Measurements from ENCODE around the gene CCDC27.

CCDC27 gene

DNA sequence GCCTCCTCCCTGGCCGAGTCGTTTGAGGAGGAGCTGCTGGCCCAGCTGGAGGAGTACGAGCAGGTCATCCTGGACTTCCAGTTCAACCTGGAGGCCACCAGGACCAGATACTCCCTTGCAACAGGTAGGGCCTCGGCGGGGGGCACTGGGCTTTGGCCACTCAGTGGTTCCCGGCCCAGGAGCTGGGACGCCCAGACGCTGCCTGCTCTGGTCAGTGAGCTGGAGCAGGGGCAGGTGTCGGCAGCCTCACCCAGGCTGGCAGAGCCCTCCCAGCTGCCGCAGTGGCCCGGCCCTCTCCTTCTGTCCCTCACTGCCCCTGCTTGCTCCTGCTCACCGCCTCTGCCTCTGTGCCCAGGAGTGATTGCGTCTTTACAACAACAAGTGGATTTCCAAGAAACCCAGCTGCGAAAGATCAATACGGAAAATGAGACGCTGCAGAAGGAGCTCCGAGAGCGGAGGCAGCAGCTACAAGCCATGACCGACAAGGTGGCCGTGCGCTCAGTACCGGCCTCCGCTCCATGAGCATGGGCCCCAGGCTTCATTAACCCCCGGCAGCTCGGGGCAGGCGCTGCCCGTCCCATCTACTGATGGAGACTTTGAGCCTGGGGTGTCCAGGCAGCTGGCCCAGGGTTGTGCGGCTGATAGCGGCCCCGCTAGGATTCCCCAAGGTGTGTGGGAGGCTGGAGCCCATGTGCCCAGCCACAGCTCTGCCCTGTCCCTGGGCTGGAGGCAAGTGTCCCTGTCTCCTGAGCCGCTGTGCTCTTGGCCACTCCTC is 11.3 kb downstream of the CCDC27 start:
- no peak overlapping the region for H3K27ac Mint-ChIP-seq

DNA sequence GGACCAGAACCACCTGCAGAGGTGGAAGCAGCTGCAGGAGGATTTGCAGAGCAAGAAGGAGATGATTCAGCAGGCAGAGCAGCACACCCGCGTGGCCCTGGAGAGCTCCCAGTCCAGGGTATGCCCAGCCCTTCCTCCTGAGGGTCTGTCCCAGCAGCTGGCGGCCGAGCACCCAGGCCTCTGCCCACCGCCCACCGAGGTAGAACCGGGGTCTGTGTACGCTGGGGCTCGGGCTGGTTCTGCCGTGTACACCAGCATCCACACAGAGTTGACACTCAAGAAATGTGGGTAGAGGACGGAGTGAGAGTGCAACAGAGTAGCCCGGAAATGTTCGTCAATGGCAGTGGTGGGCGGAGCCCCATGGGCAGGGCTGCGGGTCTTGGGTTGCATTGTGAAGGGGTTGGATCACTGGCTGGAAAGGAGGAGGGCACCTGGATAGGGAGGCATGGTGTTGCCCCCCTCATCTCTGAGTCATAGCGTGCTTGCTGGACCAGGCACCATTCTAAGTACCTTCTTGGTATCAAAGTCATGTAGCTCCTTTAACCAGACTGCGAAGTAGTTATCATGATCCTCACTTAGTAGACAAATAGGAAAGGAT is 15.2 kb downstream of the CCDC27 start:
- no peak overlapping the region for H3K4me3 Mint-ChIP-seq
- no peak overlapping the region for H3K27ac Mint-ChIP-seq
- H3K36me3 Mint-ChIP-seq (ENCODE audit: low read depth) = no peaks in the 10 kb centered on the region
- H3K4me1 Mint-ChIP-seq (ENCODE audit: low read depth) = no peaks in the 10 kb centered on the region
- no peak for DNase-seq (ENCODE audit: low spot score)
- H3K27me3 Mint-ChIP-seq (ENCODE audit: low read depth) = no peaks in the 10 kb centered on the region
- no peaks in the 10 kb centered on the region for H3K9me3 Mint-ChIP-seq

More for the DNA sequence above, 11.3 kb downstream of the CCDC27 start:
- no peaks in the 10 kb centered on the region for H3K36me3 Mint-ChIP-seq (ENCODE audit: low read depth)
- no peak overlapping the region for H3K4me3 Mint-ChIP-seq
- no peaks in the 10 kb centered on the region for H3K4me1 Mint-ChIP-seq (ENCODE audit: low read depth)
- H3K9me3 Mint-ChIP-seq = peaks cover 6% of the 10 kb centered on the region
- no peaks in the 10 kb centered on the region for H3K27me3 Mint-ChIP-seq (ENCODE audit: low read depth)
- DNase-seq (ENCODE audit: low spot score) = no peak

DNA sequence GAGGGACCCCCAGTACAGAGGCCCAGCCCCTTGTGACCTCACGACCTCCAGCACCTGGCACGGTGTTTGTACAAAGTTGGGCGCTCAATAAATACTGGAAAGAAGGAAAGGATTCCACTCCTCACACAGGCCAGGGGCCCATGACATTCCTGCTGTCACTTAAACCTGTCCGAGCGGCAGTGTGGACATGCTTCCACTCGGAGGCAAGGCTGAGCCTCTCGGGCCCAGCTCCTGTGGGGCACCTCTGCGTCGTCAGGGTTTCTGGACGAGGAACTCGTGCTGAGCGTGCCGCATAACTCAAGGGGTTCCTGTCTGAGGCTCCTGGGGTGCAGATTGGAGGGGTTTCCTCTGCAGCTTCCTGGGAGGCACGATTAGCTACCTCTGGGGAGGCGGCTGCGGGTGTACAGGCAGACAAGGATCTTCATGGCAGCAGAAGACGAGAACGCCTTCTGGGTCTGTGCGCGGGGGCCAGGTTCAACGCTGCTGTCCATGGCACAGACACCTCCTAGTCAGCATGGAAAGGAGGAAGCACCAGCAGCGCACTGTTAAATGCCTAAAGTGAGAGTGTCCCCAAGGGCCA is 16.7 kb downstream of the CCDC27 start:
- Mint-ChIP-seq H3K27ac (no peak overlapping the region), H3K4me3 (no peak overlapping the region), H3K27me3 (ENCODE audit: low read depth) (no peaks in the 10 kb centered on the region), H3K9me3 (no peaks in the 10 kb centered on the region), H3K4me1 (ENCODE audit: low read depth) (no peaks in the 10 kb centered on the region), H3K36me3 (ENCODE audit: low read depth) (no peaks in the 10 kb centered on the region)
- no peak for DNase-seq (ENCODE audit: low spot score)

DNA sequence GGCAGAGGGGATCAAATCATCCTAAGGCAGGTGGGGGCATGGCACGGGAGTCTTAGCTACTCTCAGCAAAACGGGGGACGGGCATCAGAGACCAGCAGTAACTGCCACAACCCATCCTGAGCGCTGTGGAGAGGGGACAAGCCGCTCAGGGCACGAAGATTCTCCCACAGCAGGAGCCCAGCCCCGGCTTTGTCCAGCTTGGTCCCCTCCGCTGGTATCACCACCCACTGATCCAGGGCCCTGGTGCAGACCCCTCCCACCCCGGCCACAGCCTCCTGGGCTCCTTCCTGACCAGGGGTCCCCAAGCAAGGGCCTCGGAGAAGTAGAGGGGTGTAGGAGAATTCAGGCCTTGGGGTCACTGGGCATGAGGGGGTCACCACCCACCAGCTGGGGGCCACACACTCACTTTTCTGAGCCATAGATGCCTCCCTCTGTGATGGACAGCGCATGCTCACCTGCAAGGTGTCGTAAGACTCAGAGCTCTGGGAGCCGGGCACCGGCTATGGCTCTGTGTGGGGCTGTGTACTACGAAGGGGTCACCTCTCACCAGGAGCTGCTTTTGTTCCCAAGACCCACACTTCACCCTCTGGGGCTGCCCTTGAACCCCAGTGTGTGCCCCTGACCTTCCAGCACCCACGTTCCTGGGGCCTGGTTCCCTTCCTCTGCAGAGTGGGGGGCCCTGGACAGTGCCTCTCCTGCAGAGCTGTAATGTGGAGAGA is 18.0 kb downstream of the CCDC27 start:
- Mint-ChIP-seq H3K4me3 (peak overlapping the region; percentile 3), H3K4me1 (ENCODE audit: low read depth) (no peaks in the 10 kb centered on the region), H3K36me3 (ENCODE audit: low read depth) (no peaks in the 10 kb centered on the region), H3K9me3 (no peaks in the 10 kb centered on the region), H3K27ac (no peak overlapping the region), H3K27me3 (ENCODE audit: low read depth) (no peaks in the 10 kb centered on the region)
- no peak for DNase-seq (ENCODE audit: low spot score)

DNA sequence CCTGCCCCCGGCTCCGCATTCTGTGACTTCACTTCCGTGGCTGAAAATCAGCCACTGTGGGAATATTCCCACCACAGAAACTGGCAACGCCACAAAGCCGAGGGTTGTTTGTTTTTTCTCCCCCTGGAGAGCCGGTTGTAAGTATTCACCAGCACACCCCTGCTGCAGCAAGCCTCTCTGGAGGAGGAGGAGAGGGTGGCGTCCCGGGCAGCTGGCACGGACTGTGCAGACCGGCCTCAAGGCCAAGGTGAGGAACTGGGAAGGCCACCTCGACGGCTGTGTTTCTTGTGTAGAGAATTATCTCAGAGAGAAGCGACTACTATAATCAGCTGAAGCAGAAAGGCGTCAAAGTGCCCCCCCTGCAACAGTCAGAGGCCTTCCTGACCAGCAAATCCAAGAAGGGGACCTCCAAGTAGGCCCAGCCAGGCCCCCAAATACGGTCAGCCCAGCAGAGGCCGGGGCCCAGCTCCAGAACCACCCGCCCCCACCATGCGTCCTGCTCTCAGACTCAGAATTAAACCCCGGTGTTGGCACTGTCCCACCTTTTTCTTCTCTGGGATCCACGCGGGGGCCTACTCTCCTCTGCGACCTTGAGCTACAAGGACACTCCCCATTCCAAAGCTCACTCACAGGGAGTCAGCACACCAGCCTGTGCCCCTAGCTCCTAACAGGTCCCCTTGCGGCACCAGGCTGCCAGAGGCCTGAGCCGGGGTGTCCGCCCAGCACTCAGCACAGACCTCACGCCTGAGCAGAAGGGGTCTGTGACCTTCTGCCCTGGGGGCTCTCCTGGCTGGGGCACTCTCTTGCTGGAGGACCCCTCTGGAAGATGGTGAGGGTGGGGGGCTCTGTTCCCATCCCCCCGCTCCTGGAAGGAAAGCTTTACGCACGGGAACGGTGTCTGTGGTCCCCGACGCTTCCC is 19.1 kb downstream of the CCDC27 start:
- no peak overlapping the region for H3K27ac Mint-ChIP-seq
- no peaks in the 10 kb centered on the region for H3K9me3 Mint-ChIP-seq
- H3K4me3 Mint-ChIP-seq = peak overlapping the region; percentile 57
- no peaks in the 10 kb centered on the region for H3K27me3 Mint-ChIP-seq (ENCODE audit: low read depth)
- DNase-seq (ENCODE audit: low spot score) = no peak
- H3K4me1 Mint-ChIP-seq (ENCODE audit: low read depth) = no peaks in the 10 kb centered on the region
- H3K36me3 Mint-ChIP-seq (ENCODE audit: low read depth) = no peaks in the 10 kb centered on the region

DNA sequence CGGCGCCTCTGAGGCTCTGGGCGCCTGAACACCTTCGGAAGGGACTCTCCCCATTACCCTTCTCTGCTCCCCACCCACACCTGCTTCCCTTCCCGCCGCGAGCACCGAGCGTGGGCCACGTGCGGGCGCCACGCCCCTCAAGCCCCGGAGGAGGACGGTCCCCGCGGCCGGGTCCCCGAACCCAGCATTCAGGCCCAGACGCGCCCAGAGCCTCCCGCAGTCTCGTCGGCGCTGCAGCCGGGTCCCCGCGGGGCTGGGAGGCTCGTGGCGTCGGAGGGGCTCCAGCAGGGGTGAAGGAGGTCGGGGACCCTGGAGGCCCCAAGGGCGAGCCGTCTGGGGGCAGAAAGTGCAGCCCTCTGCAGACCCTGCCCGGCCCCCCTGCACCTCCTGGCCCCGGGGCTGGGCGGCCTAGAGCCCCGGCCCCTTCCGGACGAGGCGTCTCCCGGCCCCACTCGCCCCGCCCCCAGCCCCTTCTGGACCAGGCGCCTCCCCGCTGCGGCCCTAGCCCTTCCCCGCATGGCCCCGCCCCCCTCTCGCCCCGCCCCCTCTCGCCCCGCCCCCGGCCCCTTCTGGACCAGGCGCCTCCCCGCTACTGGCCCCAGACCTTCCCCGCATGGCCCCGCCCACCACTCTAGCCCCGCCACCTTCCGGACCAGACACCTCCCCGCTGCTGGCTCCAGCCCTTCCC is 19.9 kb downstream of the CCDC27 start:
- Mint-ChIP-seq H3K9me3 (no peaks in the 10 kb centered on the region), H3K4me1 (ENCODE audit: low read depth) (no peaks in the 10 kb centered on the region), H3K36me3 (ENCODE audit: low read depth) (no peaks in the 10 kb centered on the region), H3K4me3 (peak overlapping the region; percentile 57), H3K27me3 (ENCODE audit: low read depth) (no peaks in the 10 kb centered on the region), H3K27ac (no peak overlapping the region)
- DNase-seq (ENCODE audit: low spot score) = peak; percentile 82

DNA sequence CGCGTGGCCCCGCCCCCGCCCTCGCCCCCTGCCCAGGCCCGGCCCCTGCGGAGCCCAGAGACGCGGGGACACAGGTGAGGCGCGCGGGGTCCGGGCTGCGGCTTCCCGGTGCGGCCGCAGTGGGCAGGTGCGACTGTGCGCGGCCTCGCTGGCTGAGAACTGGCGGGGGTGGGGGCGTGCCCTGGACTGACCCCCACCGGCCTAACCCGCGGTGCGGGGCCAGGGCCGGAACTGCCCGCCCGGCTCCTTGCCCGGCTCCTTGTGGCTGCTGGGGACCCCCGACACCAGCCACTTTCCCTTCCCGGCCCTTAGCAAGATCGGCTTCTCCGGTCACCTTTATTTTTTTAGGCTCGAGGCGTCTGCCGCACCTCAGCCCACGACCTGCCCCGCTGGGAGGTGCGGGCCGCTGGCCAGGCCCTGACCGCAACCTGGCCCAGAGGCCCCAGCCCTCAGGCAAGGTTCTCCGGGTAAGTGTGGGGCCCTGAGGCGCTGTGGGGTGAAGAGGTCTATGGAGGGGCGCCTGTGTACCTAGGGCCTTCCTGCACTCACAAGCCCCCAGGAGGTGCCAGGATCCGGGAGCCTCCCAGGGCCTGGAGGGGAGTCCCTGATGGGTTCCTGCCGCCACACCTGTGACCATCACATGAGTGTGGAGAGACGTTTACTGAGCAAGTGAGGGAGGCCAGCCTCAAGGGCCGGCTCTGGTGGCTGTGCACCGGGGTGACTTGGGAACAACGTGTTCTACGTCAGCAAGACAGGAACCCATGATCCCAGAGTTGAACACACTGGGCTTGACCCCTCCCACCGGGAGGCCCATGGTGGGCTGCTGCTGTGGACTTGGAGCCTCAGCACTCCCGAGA is 20.7 kb downstream of the CCDC27 start, which contains the start of gene SMIM1:
Gene SMIM1, plus strand, starts transcription at position 35 of the 857 bp plus-strand sequence. CDS start 2,625 bp downstream, outside the sequence.
- Mint-ChIP-seq H3K36me3 (ENCODE audit: low read depth) (no peaks in the 10 kb centered on the region), H3K27me3 (ENCODE audit: low read depth) (no peaks in the 10 kb centered on the region), H3K4me3 (peak within 1 kb of the TSS; percentile 57), H3K4me1 (ENCODE audit: low read depth) (no peaks in the 10 kb centered on the region), H3K9me3 (no peaks in the 10 kb centered on the region), H3K27ac (no peak within 1 kb of the TSS)
- DNase-seq (ENCODE audit: low spot score) = no peak

DNA sequence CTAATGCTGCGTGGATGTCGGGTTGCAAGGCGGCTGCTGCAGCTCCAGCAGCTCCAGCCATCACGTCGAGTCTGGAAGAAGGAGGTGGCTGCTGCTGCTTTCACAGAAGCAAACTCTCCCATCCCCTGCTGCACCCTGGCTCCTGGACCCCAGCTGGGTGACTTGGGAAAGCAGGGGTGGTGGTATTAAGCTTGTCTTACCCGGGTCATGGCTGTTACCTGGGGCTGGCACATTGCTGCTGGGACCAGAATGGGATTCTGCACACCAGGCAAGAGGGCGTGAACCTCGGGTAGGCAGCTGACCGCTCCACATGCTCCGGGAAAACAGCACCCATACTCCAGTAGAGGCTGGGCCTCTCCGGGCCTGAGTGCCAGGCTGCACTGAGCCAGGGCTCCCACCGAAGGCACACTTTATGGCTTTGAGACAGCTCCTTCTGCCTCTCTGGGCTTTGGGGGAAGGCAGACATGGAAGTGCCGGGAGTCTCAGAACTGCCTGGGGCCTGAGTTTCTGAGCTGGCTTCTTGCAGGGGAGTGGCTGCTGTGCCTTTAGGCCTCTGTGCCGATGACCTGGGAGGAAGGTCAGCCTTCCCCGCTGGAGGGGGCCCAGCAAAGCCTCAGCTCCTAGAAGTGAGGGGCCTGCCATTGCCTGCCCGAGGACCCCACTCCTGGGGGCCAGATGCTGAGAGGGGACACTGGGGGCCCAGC is 21.5 kb downstream of the CCDC27 start:
- DNase-seq (ENCODE audit: low spot score) = no peak
- no peak overlapping the region for H3K4me3 Mint-ChIP-seq
- no peaks in the 10 kb centered on the region for H3K27me3 Mint-ChIP-seq (ENCODE audit: low read depth)
- no peaks in the 10 kb centered on the region for H3K36me3 Mint-ChIP-seq (ENCODE audit: low read depth)
- no peak overlapping the region for H3K27ac Mint-ChIP-seq
- no peaks in the 10 kb centered on the region for H3K9me3 Mint-ChIP-seq
- H3K4me1 Mint-ChIP-seq (ENCODE audit: low read depth) = no peaks in the 10 kb centered on the region

DNA sequence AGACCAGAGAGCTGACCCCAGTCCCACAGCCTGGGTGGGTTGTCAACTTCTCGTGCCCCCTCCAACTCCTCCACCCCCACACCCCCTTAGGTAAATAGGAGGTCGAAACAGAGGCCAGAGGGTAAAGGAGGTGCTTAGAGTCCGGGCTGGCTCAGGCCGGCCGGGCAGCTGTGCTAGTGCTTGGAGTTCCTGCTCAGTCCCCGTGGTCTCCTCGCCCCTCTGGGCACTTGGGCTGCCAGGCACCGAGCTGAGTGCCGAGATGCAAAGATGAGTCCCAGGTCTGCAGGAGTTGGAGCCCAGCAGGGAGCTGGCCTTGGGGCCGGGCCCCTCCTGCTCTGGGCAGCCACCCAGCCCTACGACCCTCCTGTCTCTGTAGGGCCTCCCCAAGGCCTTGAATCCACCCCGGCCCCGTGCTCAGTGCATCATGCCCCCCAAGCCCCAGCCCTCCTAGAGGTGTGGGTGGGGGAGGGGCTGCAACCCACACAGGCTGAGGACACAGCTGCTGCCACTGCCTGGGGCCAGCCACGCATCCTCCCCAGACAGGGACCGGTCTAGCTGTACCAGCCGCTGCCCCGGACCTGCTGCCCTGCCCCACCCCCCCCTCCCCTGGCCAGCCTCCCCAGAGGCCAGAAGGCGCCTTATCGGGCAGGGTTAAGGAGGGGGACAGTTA is 22.2 kb downstream of the CCDC27 start:
- no peak overlapping the region for H3K27ac Mint-ChIP-seq
- peaks cover 3% of the 10 kb centered on the region for H3K36me3 Mint-ChIP-seq (ENCODE audit: low read depth)

DNA sequence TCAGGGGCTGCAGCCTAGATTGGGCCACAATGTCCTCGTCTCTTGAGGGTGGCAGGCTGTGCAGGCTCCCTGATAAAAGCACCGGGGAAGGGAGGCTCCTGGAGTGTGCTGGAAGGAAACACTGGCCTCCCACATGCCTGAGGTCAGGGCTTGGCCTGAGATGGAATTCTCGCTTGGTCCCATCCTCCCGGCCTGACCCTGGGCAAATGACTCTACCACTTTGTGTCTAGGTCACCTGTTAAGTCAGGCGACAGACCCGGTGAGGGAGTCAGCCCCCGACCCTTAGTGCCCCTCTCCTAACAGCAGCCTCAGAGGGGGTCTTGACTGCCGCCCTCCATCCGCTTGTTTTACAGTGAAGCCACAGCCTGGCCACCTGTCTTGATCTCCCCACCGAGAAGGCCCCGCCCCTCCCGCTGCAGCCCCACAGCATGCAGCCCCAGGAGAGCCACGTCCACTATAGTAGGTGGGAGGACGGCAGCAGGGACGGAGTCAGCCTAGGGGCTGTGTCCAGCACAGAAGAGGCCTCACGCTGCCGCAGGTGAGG is 22.8 kb downstream of the CCDC27 start:
- Mint-ChIP-seq H3K27me3 (ENCODE audit: low read depth) (no peaks in the 10 kb centered on the region), H3K9me3 (no peaks in the 10 kb centered on the region), H3K4me1 (ENCODE audit: low read depth) (no peaks in the 10 kb centered on the region), H3K27ac (no peak overlapping the region), H3K36me3 (ENCODE audit: low read depth) (peaks cover 8% of the 10 kb centered on the region), H3K4me3 (no peak overlapping the region)
- DNase-seq (ENCODE audit: low spot score) = no peak

More for the DNA sequence above, 22.2 kb downstream of the CCDC27 start:
- H3K9me3 Mint-ChIP-seq = no peaks in the 10 kb centered on the region
- H3K27me3 Mint-ChIP-seq (ENCODE audit: low read depth) = no peaks in the 10 kb centered on the region
- H3K4me3 Mint-ChIP-seq = no peak overlapping the region
- no peak for DNase-seq (ENCODE audit: low spot score)
- no peaks in the 10 kb centered on the region for H3K4me1 Mint-ChIP-seq (ENCODE audit: low read depth)

DNA sequence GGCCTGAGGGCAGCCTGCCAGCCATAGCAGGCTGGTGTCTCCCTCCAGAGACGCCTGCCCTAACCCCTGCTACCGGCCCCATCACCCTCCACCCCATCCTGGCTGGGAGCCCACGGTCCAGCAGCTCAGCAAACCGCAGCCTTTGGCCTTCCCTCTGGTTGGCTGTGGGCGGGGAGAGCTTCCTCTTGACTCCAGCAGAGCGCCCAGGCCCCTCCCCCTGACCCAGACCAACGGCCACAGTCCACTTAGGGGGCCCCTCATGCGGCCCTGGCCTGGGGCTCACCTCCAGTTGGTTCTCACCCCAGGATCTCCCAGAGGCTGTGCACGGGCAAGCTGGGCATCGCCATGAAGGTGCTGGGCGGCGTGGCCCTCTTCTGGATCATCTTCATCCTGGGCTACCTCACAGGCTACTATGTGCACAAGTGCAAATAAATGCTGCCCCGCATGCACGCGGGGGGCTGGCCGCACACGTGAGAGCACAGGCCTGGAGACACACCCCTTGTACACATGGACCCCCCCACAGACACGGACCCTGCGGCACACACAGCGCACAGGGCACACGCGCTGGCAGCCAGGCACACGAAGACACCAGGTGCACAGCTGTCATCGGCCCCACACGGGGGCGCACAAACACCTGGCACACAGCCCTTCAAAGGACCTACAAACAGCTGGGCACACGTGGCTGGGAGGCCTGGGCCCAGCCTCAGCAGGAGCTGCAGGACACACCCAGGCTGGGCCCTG is 23.4 kb downstream of the CCDC27 start:
- Mint-ChIP-seq H3K36me3 (ENCODE audit: low read depth) (peaks cover 14% of the 10 kb centered on the region), H3K27me3 (ENCODE audit: low read depth) (no peaks in the 10 kb centered on the region), H3K4me3 (no peak overlapping the region), H3K4me1 (ENCODE audit: low read depth) (no peaks in the 10 kb centered on the region), H3K9me3 (no peaks in the 10 kb centered on the region), H3K27ac (no peak overlapping the region)
- peak; percentile 35 for DNase-seq (ENCODE audit: low spot score)

All from T-helper 2 cell treated with Interferon-gamma antibody and Interleukin-4, amounts not matched to agents 5 μg/mL and 100 μg/mL, for 36 hours (primary cell).